A673 (cell line): ENCODE measurements around the gene TSHZ2.

ENCODE experiments used
- EZH2 ChIP-seq: fragments of 200-600 bp; sonication (generic); IDR thresholded peaks from 2 replicates; pipeline ENCODE4 v1.6.1; 2017; ENCODE audit warnings: borderline replicate concordance, low read depth, mild to moderate bottlenecking, mixed read lengths, antibody characterized with exemption, low read length; ENCODE audit not compliant: poor library complexity, severe bottlenecking
- TF ChIP-seq, protein P1 (sequence below): fragments of 300-800, 200-600 bp; sonication (generic); conservative IDR thresholded peaks from 2 replicates; pipeline ENCODE4 v1.5.1; 2017; ENCODE audit warnings: low read depth, mild to moderate bottlenecking, antibody characterized with exemption, low read length, moderate library complexity, mixed read lengths

DNA sequence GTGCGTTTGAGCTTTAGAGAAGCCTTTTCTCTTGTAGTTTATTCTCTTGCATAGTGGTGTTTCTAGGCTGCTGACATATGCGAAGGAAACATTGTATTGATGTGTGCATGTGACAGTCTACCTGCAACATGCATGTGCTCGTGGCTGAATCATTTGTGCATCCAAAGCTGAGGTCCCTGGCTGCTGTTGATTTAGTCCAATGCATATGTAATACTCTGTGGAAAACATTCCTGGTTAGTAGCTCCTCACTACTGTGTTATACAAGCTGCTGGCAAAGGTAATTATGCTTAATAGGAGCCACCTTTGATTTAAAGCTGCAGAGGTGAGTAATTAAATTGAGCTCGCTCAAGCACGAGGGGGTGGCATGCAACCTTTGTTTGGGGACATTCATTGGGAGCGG lies 24.5 kb downstream of the TSHZ2 start:
- TF ChIP-seq EZH2, result no peak
- TF ChIP-seq, protein P1, sequence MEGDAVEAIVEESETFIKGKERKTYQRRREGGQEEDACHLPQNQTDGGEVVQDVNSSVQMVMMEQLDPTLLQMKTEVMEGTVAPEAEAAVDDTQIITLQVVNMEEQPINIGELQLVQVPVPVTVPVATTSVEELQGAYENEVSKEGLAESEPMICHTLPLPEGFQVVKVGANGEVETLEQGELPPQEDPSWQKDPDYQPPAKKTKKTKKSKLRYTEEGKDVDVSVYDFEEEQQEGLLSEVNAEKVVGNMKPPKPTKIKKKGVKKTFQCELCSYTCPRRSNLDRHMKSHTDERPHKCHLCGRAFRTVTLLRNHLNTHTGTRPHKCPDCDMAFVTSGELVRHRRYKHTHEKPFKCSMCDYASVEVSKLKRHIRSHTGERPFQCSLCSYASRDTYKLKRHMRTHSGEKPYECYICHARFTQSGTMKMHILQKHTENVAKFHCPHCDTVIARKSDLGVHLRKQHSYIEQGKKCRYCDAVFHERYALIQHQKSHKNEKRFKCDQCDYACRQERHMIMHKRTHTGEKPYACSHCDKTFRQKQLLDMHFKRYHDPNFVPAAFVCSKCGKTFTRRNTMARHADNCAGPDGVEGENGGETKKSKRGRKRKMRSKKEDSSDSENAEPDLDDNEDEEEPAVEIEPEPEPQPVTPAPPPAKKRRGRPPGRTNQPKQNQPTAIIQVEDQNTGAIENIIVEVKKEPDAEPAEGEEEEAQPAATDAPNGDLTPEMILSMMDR, result no peak
